NCI-H748 (cell line): ENCODE data around the gene ZNF606.

ENCODE experiments used
- DNase-seq: peaks from one replicate; lab custom pipeline; 2025; ENCODE audit not compliant: unreplicated experiment; lab: John Stamatoyannopoulos, UW

The ZNF606 gene

DNA sequence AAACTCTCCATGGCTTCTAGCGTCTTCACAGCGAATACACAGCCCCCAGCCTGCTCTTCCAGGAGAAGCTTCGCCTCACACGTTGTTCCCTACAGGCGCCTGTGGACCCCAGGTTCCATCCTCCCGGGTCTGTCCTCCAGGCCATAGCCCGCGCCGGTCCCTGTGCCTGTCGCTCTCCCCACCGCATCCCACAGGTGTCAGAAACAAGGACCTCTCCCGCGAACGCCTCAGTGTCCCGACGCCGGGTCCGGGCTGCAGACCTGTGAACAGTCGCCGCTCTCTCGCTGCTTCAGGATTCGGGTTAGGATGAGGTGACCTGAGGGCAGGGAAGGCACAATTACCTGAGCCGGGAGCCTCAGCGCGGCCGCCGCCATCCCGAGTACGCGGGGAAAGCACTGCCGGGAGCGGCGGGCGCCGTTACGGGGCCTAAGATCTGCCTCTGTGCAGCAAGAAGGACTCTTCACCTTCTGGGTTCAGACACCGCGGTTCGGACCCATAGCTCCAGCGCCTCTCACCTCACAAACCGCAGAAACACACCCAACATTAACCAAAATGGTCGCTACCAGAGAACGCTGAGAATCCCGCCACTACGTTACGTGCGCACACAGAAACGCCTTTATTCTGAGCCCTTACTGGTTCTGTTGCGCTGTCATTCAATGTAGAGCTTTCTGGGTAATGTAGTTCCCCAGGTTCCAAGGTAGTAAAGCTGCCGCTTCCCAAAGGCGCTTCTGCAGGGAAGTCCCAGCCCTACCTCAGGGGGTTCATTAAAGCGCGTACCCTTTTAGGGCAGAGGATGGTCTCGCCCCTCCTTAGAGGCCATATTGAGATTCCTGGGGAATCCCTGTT is 67.6 kb downstream of the ZNF606 start, which contains the start of gene ZNF418:
ZNF418 (minus strand) TSS at position 583 of the 846 bp plus-strand sequence. CDS start 1,580 bp downstream, outside the sequence.
- DNase-seq = peak; percentile 94

DNA sequence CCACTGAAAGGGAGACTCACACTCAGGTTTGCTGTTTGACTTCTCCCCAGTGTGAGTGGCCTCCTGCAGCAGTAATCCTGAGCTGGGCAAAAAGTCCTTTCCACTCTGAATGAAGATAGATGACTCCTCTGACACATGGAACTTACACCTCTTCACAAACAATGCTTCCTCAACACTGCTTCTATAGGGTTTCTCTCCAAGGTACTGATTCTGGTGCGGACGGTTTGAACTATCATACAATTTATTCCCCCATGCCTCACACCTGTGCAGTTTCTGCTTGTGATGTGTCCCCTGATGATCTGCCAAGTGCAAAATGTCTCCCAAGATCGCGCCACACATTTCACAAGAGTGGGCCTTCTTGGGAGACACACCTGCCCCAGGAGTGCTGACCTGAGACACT is 75.0 kb downstream of the ZNF606 start:
- DNase-seq = no peak
